Gastrocnemius medialis (tissue), 4 donors: Measurements from ENCODE around the gene WDR33.

Source experiments
- POLR2A ChIP-seq, 2 donors: fragments of 450-650 bp; IDR thresholded peaks; one replicate each; pipeline ENCODE4 v1.6.1; 2017; ENCODE audit warnings: antibody characterized with exemption in 2 of 2, mild to moderate bottlenecking in 2 of 2, moderate library complexity in 2 of 2
- TF ChIP-seq, protein P1 (sequence below), 5 experiments: fragments of 450-650 bp in 3 of 5; fragments of 200-600 bp in 2 of 5; sonication (generic) in 2 of 5; IDR thresholded peaks in 4 of 5; conservative IDR thresholded peaks in 1 of 5; 1 replicate in 4 of 5; 2 replicates in 1 of 5; pipeline ENCODE4 v1.5.1; 2016 to 2019; ENCODE audit warnings: antibody characterized with exemption in 5 of 5, mild to moderate bottlenecking in 3 of 5, moderate library complexity in 3 of 5

DNA sequence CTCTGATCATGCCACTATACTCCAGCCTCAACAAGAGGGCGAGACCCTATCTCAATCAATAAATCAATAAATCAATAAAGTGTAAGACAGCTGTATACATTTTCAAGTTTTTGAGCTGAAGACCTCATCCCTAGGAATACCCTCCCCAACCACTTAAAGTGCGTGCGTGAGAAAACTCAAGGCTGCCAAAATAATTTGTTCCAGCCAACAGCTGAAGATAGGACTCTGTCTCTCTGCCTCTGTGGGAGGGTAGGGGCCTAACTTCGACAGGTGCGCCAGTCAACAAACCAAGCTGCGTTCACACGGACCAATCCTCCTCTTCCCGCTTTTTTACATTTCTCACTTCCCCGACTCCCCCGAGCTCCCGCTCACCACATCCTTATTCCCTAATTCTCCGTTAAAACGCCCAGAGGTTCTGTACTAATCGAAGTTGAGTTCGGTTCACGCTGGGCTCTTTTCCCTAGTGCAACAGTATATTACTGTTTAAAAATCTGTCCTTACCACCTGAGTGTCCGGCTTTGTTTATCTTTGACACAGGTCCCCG is 46.4 kb upstream of the WDR33 start:
- TF ChIP-seq POLR2A (IDR thresholded peaks at IDR 0.05) = no peak
- TF ChIP-seq, protein P1, sequence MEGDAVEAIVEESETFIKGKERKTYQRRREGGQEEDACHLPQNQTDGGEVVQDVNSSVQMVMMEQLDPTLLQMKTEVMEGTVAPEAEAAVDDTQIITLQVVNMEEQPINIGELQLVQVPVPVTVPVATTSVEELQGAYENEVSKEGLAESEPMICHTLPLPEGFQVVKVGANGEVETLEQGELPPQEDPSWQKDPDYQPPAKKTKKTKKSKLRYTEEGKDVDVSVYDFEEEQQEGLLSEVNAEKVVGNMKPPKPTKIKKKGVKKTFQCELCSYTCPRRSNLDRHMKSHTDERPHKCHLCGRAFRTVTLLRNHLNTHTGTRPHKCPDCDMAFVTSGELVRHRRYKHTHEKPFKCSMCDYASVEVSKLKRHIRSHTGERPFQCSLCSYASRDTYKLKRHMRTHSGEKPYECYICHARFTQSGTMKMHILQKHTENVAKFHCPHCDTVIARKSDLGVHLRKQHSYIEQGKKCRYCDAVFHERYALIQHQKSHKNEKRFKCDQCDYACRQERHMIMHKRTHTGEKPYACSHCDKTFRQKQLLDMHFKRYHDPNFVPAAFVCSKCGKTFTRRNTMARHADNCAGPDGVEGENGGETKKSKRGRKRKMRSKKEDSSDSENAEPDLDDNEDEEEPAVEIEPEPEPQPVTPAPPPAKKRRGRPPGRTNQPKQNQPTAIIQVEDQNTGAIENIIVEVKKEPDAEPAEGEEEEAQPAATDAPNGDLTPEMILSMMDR (IDR thresholded peaks at IDR 0.05 in 4 of 5, conservative IDR thresholded peaks at IDR 0.05 in 1 of 5) = no peak
